ENCODE results near the gene C2CD3. TPM values are rescaled to one million over a fixed set of nuclear protein-coding genes. Genes with fewer than 3 reads are reported as not detected.
"Not testable (repeated sequence)": the region's sequence is repeated elsewhere in the genome, so short reads cannot be mapped to it uniquely, and the experiment has no call there.

Gene C2CD3
- polyA plus RNA-seq, 3 donors = 4.8 to 10.0 (median 7.2) TPM

GRCh38 chr11:74168838-74169237 lies 2.0 kb downstream of the C2CD3 start:
- H3K27ac ChIP-seq (ENCODE audit: low read depth, low read length) = no peak overlapping the region
- WGBS, 3 donors = 58 to 82% (median 75%) methylated on average over 3 of the region's 3 CpGs

GRCh38 chr11:74162681-74163467 lies 7.9 kb downstream of the C2CD3 start:
- WGBS, 3 donors = 90 to 92% (median 90%) methylated on average over 2 of the region's 2 CpGs

GRCh38 chr11:74159642-74160041 lies 11.2 kb downstream of the C2CD3 start:
- no peak overlapping the region for H3K27ac ChIP-seq (ENCODE audit: low read depth, low read length)

More at GRCh38 chr11:74162681-74163467, 7.9 kb downstream of the C2CD3 start:
- no peak overlapping the region for H3K27ac ChIP-seq (ENCODE audit: low read depth, low read length)

- WGBS, 3 donors = 77 to 89% (median 82%) methylated on average over 1 of the region's 1 CpG
- H3K27ac ChIP-seq (ENCODE audit: low read depth, low read length) = no peak overlapping the region
Measured at GRCh38 chr11:74157169-74157568, 13.6 kb downstream of the C2CD3 start.

GRCh38 chr11:74154620-74155281 lies 16.1 kb downstream of the C2CD3 start:
- no peak overlapping the region for H3K27ac ChIP-seq (ENCODE audit: low read depth, low read length)
- 91 to 98% (median 94%) methylated on average over 1 of the region's 1 CpG for WGBS, 3 donors

GRCh38 chr11:74153224-74153623 lies 17.6 kb downstream of the C2CD3 start:
- no peak overlapping the region for H3K27ac ChIP-seq (ENCODE audit: low read depth, low read length)

GRCh38 chr11:74147199-74147929 lies 23.4 kb downstream of the C2CD3 start:
- H3K27ac ChIP-seq (ENCODE audit: low read depth, low read length) = no peak overlapping the region
- 92 to 96% (median 94%) methylated on average over 5 of the region's 5 CpGs for WGBS, 3 donors

GRCh38 chr11:74144592-74144991 lies 26.2 kb downstream of the C2CD3 start:
- WGBS, 3 donors = 97 to 99% (median 97%) methylated on average over 4 of the region's 4 CpGs
- H3K27ac ChIP-seq (ENCODE audit: low read depth, low read length) = no peak overlapping the region

- 75 to 88% (median 81%) methylated on average over 3 of the region's 3 CpGs for WGBS, 3 donors
- H3K27ac ChIP-seq (ENCODE audit: low read depth, low read length) = no peak overlapping the region
Measured at GRCh38 chr11:74142624-74143023, 28.2 kb downstream of the C2CD3 start.

GRCh38 chr11:74141908-74142307 lies 28.9 kb downstream of the C2CD3 start:
- no peak overlapping the region for H3K27ac ChIP-seq (ENCODE audit: low read depth, low read length)
- 61 to 66% (median 64%) methylated on average over 3 of the region's 3 CpGs for WGBS, 3 donors

- whole genome bisulfite sequencing, 3 donors = 84 to 91% (median 90%) methylated on average over 2 of the region's 2 CpGs
- H3K27ac ChIP-seq (ENCODE audit: low read depth, low read length) = no peak overlapping the region
Measured at GRCh38 chr11:74141241-74141695, 29.5 kb downstream of the C2CD3 start.

- WGBS, 3 donors = 93 to 100% (median 97%) methylated on average over 1 of the region's 1 CpG
- H3K27ac ChIP-seq (ENCODE audit: low read depth, low read length) = not testable (repeated sequence)
Measured at GRCh38 chr11:74139919-74140431, 30.8 kb downstream of the C2CD3 start.

GRCh38 chr11:74139151-74139918 lies 31.5 kb downstream of the C2CD3 start:
- WGBS, 3 donors = 90 to 93% (median 91%) methylated on average over 6 of the region's 6 CpGs
- H3K27ac ChIP-seq (ENCODE audit: low read depth, low read length) = no peak overlapping the region

- 27 to 59% (median 44%) methylated on average over 2 of the region's 2 CpGs for WGBS, 3 donors
- H3K27ac ChIP-seq (ENCODE audit: low read depth, low read length) = no peak overlapping the region
Measured at GRCh38 chr11:74138572-74138971, 32.2 kb downstream of the C2CD3 start.

GRCh38 chr11:74138021-74138420 lies 32.8 kb downstream of the C2CD3 start:
- 74 to 84% (median 75%) methylated on average over 2 of the region's 2 CpGs for WGBS, 3 donors
- no peak overlapping the region for H3K27ac ChIP-seq (ENCODE audit: low read depth, low read length)

- 88 to 91% (median 90%) methylated on average over 3 of the region's 3 CpGs for WGBS, 3 donors
- no peak overlapping the region for H3K27ac ChIP-seq (ENCODE audit: low read depth, low read length)
Measured at GRCh38 chr11:74135127-74135840, 35.5 kb downstream of the C2CD3 start.

GRCh38 chr11:74134661-74135060 lies 36.1 kb downstream of the C2CD3 start:
- WGBS, 3 donors = 96 to 99% (median 99%) methylated on average over 3 of the region's 3 CpGs
- no peak overlapping the region for H3K27ac ChIP-seq (ENCODE audit: low read depth, low read length)

GRCh38 chr11:74133436-74133835 lies 37.4 kb downstream of the C2CD3 start:
- WGBS, 3 donors = 95 to 97% (median 97%) methylated on average over 3 of the region's 3 CpGs
- H3K27ac ChIP-seq (ENCODE audit: low read depth, low read length) = no peak overlapping the region
